ENCODE data around the gene GYPC. TPM values are rescaled to one million over a fixed set of nuclear protein-coding genes. Genes with fewer than 3 reads are reported as not detected.
A peak's percentile ranks its signal among the peaks of the same experiment; 100 is the strongest.
"Not testable (repeated sequence)": the region's sequence is repeated elsewhere in the genome, so short reads cannot be mapped to it uniquely, and the experiment has no call there.

Gene GYPC
- total and polyA plus RNA-seq, 2 donors = 65.2 to 138 TPM

DNA sequence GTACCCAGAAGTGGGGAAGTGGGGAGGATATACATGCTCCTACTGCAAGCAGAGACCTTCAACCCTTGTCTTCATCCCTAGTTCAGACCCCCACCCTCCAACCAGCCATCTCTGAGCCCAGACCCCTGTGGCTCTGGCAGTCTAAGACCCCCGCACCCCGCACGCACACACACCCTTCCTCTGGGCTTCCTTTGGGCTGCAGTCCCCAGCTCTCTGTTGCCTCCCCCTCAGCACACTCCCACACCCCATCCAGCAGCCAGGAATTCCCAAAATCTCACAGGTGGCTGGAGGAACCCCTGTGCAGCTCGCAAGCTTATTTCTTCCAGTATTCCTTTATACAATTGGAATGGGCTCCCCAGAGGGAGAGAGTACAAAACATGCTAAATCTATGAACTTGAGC, 13.9 kb upstream of the GYPC start:
- DNase-seq (ENCODE audit: extremely low spot score) = no peak
- Histone ChIP-seq H3K4me3 (ENCODE audit: low read depth, low read length) (no peak overlapping the region), H3K36me3 (ENCODE audit: insufficient read depth) (no peaks in the 10 kb centered on the region), H3K4me1 (ENCODE audit: insufficient read depth) (no peaks in the 10 kb centered on the region), H3K27ac (ENCODE audit: low read depth) (no peak overlapping the region)
- WGBS = 82% methylated on average over 4 of the region's 4 CpGs

DNA sequence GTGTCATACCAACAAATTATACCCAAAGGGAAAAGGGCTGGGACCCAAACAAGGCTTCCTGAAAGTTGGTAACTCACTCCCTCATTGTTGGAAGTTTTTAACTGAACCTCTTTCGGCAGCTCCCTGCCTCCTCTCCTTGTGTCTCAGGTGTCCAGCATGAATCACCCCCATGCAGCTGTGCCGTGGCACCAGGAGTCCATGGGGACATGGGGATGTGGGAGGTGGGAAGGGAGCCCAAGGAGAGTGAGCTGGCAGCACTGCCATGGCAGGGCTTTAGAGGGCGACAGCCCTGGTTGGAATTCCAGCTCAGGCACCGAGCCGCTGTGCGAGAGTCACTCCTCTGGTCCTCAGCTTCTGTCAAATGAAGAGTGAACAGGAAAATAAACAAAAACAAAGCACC, 12.5 kb upstream of the GYPC start:
- DNase-seq (ENCODE audit: extremely low spot score) = no peak
- Histone ChIP-seq H3K27ac (ENCODE audit: low read depth) (no peak overlapping the region), H3K4me3 (ENCODE audit: low read depth, low read length) (no peak overlapping the region), H3K36me3 (ENCODE audit: insufficient read depth) (no peaks in the 10 kb centered on the region), H3K4me1 (ENCODE audit: insufficient read depth) (no peaks in the 10 kb centered on the region)
- WGBS = 90% methylated on average over 6 of the region's 6 CpGs

DNA sequence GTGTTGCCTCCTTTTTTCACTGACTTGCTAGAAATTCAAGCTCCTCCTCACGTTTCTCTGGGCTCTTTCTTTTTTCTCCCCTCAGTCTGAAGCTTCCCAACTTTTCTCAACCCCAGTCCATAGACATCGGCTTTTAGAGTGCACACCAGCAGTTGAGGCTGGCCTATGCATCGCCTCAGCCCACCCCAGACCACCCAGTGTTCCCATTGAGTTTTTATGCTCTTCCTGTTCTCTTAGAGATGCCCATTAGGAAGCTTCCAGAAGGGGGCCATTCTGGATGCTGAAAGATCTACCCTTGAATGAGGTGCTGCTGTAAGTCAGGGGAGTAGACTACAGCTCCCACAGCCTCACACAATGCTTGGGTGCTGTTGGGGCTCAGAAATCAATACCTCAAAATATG, 12.0 kb upstream of the GYPC start:
- Histone ChIP-seq H3K4me3 (ENCODE audit: low read depth, low read length) (no peak overlapping the region), H3K4me1 (ENCODE audit: insufficient read depth) (no peaks in the 10 kb centered on the region), H3K36me3 (ENCODE audit: insufficient read depth) (no peaks in the 10 kb centered on the region), H3K27ac (ENCODE audit: low read depth) (no peak overlapping the region)
- DNase-seq (ENCODE audit: extremely low spot score) = no peak
- 89% methylated on average over 3 of the region's 3 CpGs for WGBS

DNA sequence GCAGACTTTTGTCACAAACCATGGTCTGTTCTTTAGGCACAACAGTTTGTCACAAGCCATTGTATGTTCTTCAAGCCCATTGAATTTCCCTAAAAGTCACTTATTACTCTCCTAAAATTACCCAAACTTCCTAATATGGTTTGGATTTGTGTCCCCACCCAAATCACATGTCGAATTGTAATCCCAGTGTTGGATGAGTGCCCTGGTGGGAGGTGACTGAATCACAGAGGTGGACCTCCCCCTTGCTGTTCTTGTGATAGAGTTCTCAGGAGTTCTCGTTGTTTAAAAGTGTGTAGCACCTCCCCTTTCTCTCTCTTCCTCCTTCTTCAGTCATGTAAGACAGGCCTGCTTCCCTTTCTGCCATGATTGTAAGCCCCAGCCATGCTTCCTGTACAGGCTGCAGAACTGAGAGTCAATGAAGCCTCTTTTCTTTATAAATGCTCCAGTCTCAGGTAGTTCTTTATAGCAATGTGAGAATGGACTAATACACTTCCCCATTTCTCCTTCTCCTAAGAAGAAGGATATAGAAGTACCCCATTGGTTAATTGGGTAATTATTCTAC, 11.2 kb upstream of the GYPC start:
- Histone ChIP-seq H3K27ac (ENCODE audit: low read depth) (no peak overlapping the region), H3K4me3 (ENCODE audit: low read depth, low read length) (no peak overlapping the region), H3K4me1 (ENCODE audit: insufficient read depth) (no peaks in the 10 kb centered on the region), H3K36me3 (ENCODE audit: insufficient read depth) (no peaks in the 10 kb centered on the region)
- 48% methylated on average over 2 of the region's 2 CpGs for WGBS
- DNase-seq (ENCODE audit: extremely low spot score) = no peak

DNA sequence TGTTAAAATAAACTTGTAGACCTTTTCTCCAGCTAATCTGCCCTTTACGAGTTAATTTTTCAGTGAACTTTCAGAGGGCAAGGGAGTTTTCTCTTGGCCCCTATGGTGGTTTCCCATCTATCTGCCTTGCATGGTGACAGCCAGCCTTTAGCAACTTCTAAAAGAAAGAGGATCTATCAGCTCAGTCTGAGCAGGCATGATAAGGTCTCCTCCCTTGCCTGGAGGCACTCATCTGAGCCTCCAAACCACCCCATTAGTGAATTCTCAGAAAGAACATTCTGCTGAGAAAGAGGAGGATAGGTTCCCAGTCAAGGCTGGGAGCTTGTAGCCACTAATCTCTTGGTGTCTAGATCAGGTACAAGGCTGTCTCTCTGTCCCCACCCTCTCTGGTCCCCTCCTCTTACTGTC, 10.7 kb upstream of the GYPC start:
- no peaks in the 10 kb centered on the region for H3K36me3 ChIP-seq (ENCODE audit: insufficient read depth)
- no peak overlapping the region for H3K27ac ChIP-seq (ENCODE audit: low read depth)
- no peaks in the 10 kb centered on the region for H3K4me1 ChIP-seq (ENCODE audit: insufficient read depth)
- 92% methylated on average over 1 of the region's 1 CpG for WGBS
- H3K4me3 ChIP-seq (ENCODE audit: low read depth, low read length) = no peak overlapping the region
- no peak for DNase-seq (ENCODE audit: extremely low spot score)

DNA sequence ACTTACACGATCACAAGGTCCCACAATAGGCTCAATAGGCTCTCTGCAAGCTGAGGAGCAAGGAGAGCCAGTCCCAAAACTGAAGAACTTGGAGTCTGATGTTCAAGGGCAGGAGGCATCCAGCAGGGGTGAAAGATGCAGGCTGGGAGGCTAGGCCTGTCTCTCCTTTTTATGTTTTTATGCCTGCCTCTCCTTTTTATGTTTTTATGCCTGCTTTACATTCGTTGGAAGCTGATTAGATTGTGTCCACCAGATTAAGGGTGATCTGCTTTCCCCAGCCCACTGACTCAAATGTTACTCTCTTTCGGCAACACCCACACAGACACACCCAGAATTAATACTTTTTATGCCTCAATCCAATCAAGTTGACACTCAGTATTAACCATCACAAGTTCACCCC, 9.9 kb upstream of the GYPC start:
- 87% methylated on average over 3 of the region's 3 CpGs for WGBS
- no peaks in the 10 kb centered on the region for H3K36me3 ChIP-seq (ENCODE audit: insufficient read depth)
- H3K4me3 ChIP-seq (ENCODE audit: low read depth, low read length) = no peak overlapping the region
- H3K4me1 ChIP-seq (ENCODE audit: insufficient read depth) = no peaks in the 10 kb centered on the region
- no peak for DNase-seq (ENCODE audit: extremely low spot score)
- H3K27ac ChIP-seq (ENCODE audit: low read depth) = no peak overlapping the region

DNA sequence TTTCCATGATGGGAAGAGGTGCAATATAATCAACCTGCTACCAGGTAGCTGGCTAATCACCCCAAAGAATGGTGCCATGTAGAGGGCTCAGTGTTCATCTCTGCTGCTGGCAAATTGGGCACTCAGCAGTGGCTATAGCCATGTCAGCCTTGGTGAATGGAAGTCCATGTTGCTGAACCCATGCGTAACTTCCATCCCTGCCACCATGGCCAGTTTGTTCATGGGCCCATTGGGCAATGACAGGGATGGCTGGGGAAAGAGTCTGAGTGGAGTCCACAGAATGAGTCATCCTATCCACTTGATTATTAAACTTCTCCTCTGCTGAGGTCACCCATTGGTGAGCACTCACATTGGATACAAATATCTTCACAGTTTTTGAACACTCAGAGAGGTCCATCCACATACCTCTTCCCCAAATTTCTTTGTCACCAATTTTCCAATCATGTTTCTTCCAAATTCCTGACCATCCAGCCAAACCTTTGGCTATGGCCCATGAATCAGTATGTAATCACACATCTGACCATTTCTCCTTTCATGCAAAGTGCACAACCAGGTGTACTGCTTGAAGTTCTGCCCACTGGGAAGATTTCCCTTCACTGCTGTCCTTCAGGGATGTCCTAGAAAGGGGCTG, 8.1 kb upstream of the GYPC start:
- not testable (repeated sequence) for H3K36me3 ChIP-seq (ENCODE audit: insufficient read depth); H3K4me3 ChIP-seq (ENCODE audit: low read depth, low read length); H3K4me1 ChIP-seq (ENCODE audit: insufficient read depth); DNase-seq (ENCODE audit: extremely low spot score); H3K27ac ChIP-seq (ENCODE audit: low read depth)
- 98% methylated on average over 1 of the region's 1 CpG for WGBS

DNA sequence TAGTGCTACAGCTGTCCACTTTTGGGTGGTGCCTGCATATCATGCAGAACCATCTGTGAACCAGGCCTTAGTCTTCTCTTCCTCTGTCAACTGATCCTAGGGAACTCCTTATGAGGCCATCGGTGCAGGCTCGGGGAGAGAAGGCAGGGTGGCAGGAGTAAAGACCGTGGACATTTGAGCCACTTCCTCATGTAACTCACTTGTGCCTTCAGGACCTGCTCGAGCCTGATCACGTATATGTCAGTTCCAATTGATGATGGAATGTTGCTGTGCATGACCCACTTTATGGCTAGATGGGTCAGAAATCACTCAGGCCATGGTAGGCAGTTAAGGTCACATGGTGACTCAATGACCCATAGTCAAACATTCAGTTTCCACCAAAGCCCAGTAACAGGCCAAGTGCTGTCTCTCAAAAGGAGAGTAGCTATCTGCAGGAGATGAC, 7.6 kb upstream of the GYPC start:
- H3K4me1 ChIP-seq (ENCODE audit: insufficient read depth); DNase-seq (ENCODE audit: extremely low spot score): not testable (repeated sequence)
- 88% methylated on average over 5 of the region's 5 CpGs for WGBS

DNA sequence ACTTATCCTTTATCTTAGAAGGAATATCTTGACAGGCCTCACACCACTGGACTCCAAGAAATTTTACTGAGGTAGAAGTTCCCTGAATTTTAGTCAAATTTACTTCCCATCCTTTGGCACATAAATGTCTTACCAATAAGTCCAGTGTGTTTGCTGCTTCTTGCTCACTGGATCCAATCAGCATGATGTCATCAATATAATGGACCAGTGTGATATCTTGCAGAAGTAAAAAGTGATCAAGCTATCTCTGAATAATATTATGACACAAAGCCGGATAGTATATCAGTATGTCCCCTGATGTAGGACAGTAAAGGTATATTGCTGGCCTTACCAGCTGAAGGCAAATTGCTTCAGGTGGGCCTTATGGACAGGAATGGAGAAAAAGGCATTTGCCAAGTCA, 6.9 kb upstream of the GYPC start:
- no peak for DNase-seq (ENCODE audit: extremely low spot score)
- Histone ChIP-seq H3K4me3 (ENCODE audit: low read depth, low read length) (no peak overlapping the region), H3K27ac (ENCODE audit: low read depth) (no peak overlapping the region), H3K4me1 (ENCODE audit: insufficient read depth) (no peaks in the 10 kb centered on the region), H3K36me3 (ENCODE audit: insufficient read depth) (no peaks in the 10 kb centered on the region)
- WGBS = 99% methylated on average over 1 of the region's 1 CpG

More for the DNA sequence above, 7.6 kb upstream of the GYPC start:
- not testable (repeated sequence) for H3K27ac ChIP-seq (ENCODE audit: low read depth); H3K36me3 ChIP-seq (ENCODE audit: insufficient read depth); H3K4me3 ChIP-seq (ENCODE audit: low read depth, low read length)

DNA sequence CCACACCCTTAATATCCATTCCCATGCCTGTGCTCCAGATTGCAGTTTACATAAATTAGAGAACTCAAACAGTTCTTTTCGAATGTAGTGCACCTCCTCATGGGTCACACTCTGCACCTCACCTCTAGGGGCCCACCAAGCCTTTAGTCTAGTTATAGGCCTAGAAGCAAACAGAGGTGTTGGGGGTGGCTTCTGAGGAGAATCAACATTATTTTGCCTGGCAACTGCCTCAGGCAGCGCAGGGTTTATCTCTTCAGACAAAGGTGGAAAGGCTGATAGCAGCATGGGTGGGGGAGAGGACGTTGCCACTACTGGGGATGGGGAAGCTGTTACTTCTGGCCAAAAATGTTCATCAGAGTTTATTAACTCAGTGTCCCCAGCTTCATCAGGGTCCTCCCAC, 5.0 kb upstream of the GYPC start:
- Histone ChIP-seq H3K4me1 (ENCODE audit: insufficient read depth) (no peaks in the 10 kb centered on the region), H3K36me3 (ENCODE audit: insufficient read depth) (no peaks in the 10 kb centered on the region), H3K27ac (ENCODE audit: low read depth) (no peak overlapping the region), H3K4me3 (ENCODE audit: low read depth, low read length) (no peak overlapping the region)
- WGBS = 83% methylated on average over 3 of the region's 3 CpGs
- no peak for DNase-seq (ENCODE audit: extremely low spot score)

DNA sequence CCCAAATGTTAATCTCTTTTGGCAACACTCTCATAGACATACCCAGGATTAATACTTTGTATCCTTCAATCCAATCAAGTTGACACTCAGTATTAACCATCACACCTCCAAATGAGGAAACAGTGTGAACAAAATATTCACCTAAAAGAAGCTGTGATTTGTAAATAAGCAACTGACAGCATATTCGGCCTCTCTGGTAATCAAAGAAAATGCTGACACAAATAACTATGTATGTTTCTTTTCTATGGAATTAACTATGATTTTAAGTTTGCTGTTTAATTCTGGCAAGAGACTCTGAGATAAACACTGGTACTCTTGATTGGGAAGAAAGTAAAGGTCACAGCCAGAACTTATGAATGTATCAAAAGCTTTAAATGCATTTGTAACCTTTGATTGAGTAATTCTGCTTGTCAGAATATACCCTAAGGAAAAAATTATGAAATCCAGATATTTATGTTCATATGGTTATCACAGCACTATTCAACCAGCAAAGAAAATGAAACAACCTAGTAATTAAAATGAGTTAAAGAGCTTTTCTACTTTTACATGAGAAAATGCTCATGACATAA, 3.6 kb upstream of the GYPC start:
- no peaks in the 10 kb centered on the region for H3K36me3 ChIP-seq (ENCODE audit: insufficient read depth)
- H3K4me1 ChIP-seq (ENCODE audit: insufficient read depth) = no peaks in the 10 kb centered on the region
- H3K27ac ChIP-seq (ENCODE audit: low read depth) = no peak overlapping the region
- H3K4me3 ChIP-seq (ENCODE audit: low read depth, low read length) = no peak overlapping the region
- no peak for DNase-seq (ENCODE audit: extremely low spot score)
- 74% methylated on average over 1 of the region's 1 CpG for WGBS

DNA sequence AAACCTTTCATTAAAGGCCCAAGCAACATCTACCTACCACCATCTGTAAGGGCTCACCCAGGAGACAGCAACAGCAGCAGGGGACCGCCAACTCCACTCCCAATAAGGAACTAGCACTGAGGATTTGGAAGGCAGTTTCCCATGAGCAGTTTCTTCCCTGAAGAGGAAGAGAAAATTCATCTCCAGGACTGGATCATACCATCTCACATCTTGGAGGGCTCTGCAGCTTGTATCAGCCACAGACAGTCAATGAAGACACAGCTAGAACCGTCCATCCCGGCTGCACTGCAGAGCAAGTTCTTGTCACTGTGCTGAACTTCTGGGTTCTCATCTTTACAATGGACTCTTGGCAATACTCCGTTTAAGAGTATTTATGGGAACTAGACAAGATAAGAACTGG, 2.8 kb upstream of the GYPC start:
- WGBS = 82% methylated on average over 4 of the region's 4 CpGs
- no peaks in the 10 kb centered on the region for H3K36me3 ChIP-seq (ENCODE audit: insufficient read depth)
- no peak for DNase-seq (ENCODE audit: extremely low spot score)
- H3K27ac ChIP-seq (ENCODE audit: low read depth) = no peak overlapping the region
- no peak overlapping the region for H3K4me3 ChIP-seq (ENCODE audit: low read depth, low read length)
- H3K4me1 ChIP-seq (ENCODE audit: insufficient read depth) = no peaks in the 10 kb centered on the region

DNA sequence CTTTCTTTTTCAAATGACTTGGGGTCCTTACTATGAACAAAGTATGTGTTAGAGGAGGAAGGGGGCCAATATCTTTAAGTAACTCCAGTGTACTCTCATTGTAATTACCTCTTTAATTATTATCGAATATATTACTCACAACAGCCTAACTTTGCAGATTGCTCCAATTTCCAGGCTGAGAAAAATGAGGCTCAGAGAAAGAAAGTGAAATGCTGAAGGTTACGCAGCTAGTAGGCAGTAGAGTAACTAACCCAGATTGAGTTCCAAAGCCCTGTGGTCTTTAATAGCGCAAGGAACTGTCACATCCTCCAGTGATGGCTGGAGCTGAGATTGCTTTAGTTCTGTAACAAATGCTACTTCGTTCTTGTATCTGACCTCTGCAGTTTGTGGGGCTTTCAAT, 2.2 kb upstream of the GYPC start:
- no peak for DNase-seq (ENCODE audit: extremely low spot score)
- no peak overlapping the region for H3K4me3 ChIP-seq (ENCODE audit: low read depth, low read length)
- H3K27ac ChIP-seq (ENCODE audit: low read depth) = no peak overlapping the region
- no peaks in the 10 kb centered on the region for H3K4me1 ChIP-seq (ENCODE audit: insufficient read depth)
- 96% methylated on average over 4 of the region's 4 CpGs for WGBS
- H3K36me3 ChIP-seq (ENCODE audit: insufficient read depth) = no peaks in the 10 kb centered on the region

DNA sequence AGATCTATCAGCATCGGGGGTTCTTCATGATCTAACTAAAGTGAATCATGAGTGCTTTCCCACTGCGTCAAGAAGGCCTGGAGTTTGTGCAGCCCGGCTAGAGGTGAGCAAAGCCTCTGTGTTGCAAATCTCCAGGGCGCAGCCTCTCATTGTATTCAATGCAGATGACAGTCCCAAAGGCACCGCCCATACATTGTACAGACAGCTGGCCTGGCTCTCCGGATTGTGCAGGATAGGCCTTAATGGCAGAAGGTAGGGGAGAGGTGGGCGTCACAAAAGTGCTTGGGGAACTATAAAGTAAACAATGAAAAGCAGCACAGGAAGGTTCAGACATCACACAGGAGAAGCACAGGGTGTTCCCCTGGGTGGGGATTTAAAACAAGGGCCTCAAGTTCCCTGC, 907 bp upstream of the GYPC start:
- Histone ChIP-seq H3K27ac (ENCODE audit: low read depth) (peak overlapping the region; percentile 98), H3K36me3 (ENCODE audit: insufficient read depth) (no peaks in the 10 kb centered on the region), H3K4me1 (ENCODE audit: insufficient read depth) (no peaks in the 10 kb centered on the region), H3K4me3 (ENCODE audit: low read depth, low read length) (no peak overlapping the region)
- no peak for DNase-seq (ENCODE audit: extremely low spot score)
- 73% methylated on average over 7 of the region's 7 CpGs for WGBS
